Hepatocyte (in vitro differentiated cells): Measurements from ENCODE around the gene NODAL. TPM values are rescaled to one million over a fixed set of nuclear protein-coding genes. Genes with fewer than 3 reads are reported as not detected.

Experiments used
- DNase-seq: peaks from one replicate; pipeline ENCODE4 v3.0.0-alpha.2; 2016; ENCODE audit warnings: low spot score
- H2AFZ ChIP-seq: fragments of 200-600 bp; sonication (generic); 2 replicates; pipeline ENCODE4 v1.6.0; 2016; ENCODE audit warnings: antibody characterized with exemption, mild to moderate bottlenecking
- H3K27ac ChIP-seq: fragments of 200-600 bp; sonication (generic); 2 replicates; pipeline ENCODE4 v1.5.1; 2016; ENCODE audit warnings: mild to moderate bottlenecking
- H3K27me3 ChIP-seq: fragments of 200-600 bp; sonication (generic); 2 replicates; pipeline ENCODE4 v1.6.1; 2016
- H3K36me3 ChIP-seq: fragments of 200-600 bp; sonication (generic); replicated peaks from 2 replicates; pipeline ENCODE4 v1.5.1; 2016; ENCODE audit warnings: low read depth; ENCODE audit not compliant: insufficient read depth
- H3K4me1 ChIP-seq: fragments of 200-600 bp; sonication (generic); 2 replicates; pipeline ENCODE4 v1.5.1; 2016; ENCODE audit warnings: mild to moderate bottlenecking, moderate library complexity; ENCODE audit not compliant: insufficient read depth
- H3K4me2 ChIP-seq: fragments of 200-600 bp; sonication (generic); 2 replicates; pipeline ENCODE4 v1.6.0; 2016
- H3K4me3 ChIP-seq: fragments of 200-600 bp; sonication (generic); 2 replicates; pipeline ENCODE4 v1.5.1; 2016; ENCODE audit warnings: mild to moderate bottlenecking
- H3K79me2 ChIP-seq: fragments of 200-600 bp; sonication (generic); 2 replicates; pipeline ENCODE4 v1.6.0; 2017; ENCODE audit warnings: mild to moderate bottlenecking
- H3K9me2 ChIP-seq: fragments of 200-600 bp; sonication (generic); replicated peaks from 2 replicates; pipeline ENCODE4 v1.6.0; 2017; ENCODE audit warnings: mild to moderate bottlenecking; ENCODE audit not compliant: insufficient read depth
- H3K9me3 ChIP-seq: fragments of 200-600 bp; sonication (generic); 2 replicates; pipeline ENCODE4 v1.5.1; 2016; ENCODE audit warnings: low read depth, mild to moderate bottlenecking
- H4K20me1 ChIP-seq: fragments of 200-600 bp; sonication (generic); 2 replicates; pipeline ENCODE4 v1.6.0; 2016; ENCODE audit warnings: mild to moderate bottlenecking; ENCODE audit not compliant: insufficient read depth, poor library complexity, severe bottlenecking
- EZH2 ChIP-seq: fragments of 200-600 bp; sonication (generic); IDR thresholded peaks from 2 replicates; pipeline ENCODE4 v1.6.1; 2016; ENCODE audit warnings: antibody characterized with exemption, mild to moderate bottlenecking, borderline replicate concordance
- EZH2phosphoT487 ChIP-seq: fragments of 200-600 bp; sonication (generic); IDR thresholded peaks from one replicate; pipeline ENCODE4 v1.6.1; 2018; ENCODE audit warnings: antibody characterized with exemption, mild to moderate bottlenecking, low read depth, moderate library complexity; ENCODE audit not compliant: unreplicated experiment, severe bottlenecking
- WGBS: methylation state at CpG from one replicate; pipeline ENCODE4 v1.1.6; 2016; ENCODE audit warnings: low lambda C conversion rate; ENCODE audit errors: missing lambda C conversion rate; 5-methylcytosine and 5-hydroxymethylcytosine counted together
- polyA plus RNA-seq: library from polyadenylated mRNA; unstranded; fragments of >200 nt; fragmentation: Nextera tagmentation; extraction: Ambion mirVana; gene quantifications from 2 replicates; pipeline ENCODE4 v1.2.1, GENCODE V29; 2016
- total RNA-seq: library from RNA; depleted of rRNA; stranded (reverse); fragments of >200 nt; gene quantifications from 2 replicates; pipeline ENCODE4 v1.2.3, GENCODE V29; 2014
- TF ChIP-seq, protein P1 (sequence below): fragments of 200-600 bp; sonication (generic); IDR thresholded peaks from 2 replicates; pipeline ENCODE4 v1.5.1; 2016; ENCODE audit warnings: antibody characterized with exemption, mild to moderate bottlenecking; ENCODE audit not compliant: poor library complexity

Gene NODAL
- total and polyA plus RNA-seq, 2 experiments from 2014 or later, result not detected

DNA sequence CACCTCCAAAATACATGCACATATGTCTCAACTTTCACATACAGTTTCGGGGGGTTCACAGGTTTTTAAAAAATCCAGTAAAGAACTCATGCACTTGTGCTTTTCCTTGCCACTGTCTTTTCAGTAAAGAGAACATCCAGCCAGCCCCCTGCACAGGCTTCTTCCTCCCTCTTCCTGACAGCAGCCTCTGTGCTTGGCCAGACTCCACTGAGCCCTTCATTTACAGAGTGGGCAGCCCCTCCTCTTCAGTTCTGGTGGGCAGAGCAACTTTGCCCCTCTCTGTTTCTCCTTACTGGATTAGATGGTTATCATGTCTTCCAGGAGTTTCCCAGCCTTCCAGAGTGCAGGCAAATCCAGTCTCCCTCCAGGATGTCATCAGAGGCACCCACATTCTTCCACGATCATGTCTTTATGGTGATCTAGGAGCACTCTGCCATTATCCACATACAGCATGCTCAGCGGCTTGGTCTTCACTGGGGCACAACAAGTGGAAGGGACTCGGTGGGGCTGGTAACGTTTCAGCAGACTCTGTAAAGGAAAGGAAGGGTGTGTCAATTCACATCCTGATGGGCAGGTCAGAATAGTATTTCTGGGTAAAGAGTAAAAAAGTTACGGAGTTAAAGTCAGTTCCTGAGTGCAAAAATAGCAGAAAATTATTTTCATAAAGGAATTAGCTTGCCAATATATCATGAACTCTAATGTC, 8.8 kb downstream of the NODAL start:
- Histone ChIP-seq H3K27ac (no peak overlapping the region), H3K79me2 (no peaks in the 10 kb centered on the region), H3K4me2 (no peak overlapping the region), H2AFZ (no peak overlapping the region), H3K4me1 (peaks cover 5% of the 10 kb centered on the region), H4K20me1 (no peaks in the 10 kb centered on the region), H3K9me2 (no peaks in the 10 kb centered on the region), H3K36me3 (no peaks in the 10 kb centered on the region), H3K9me3 (no peaks in the 10 kb centered on the region), H3K4me3 (no peak overlapping the region), H3K27me3 (peaks cover 1% of the 10 kb centered on the region)
- whole genome bisulfite sequencing, result 86% methylated on average over 6 of the region's 6 CpGs
- DNase-seq, result no peak
- TF ChIP-seq, protein P1, sequence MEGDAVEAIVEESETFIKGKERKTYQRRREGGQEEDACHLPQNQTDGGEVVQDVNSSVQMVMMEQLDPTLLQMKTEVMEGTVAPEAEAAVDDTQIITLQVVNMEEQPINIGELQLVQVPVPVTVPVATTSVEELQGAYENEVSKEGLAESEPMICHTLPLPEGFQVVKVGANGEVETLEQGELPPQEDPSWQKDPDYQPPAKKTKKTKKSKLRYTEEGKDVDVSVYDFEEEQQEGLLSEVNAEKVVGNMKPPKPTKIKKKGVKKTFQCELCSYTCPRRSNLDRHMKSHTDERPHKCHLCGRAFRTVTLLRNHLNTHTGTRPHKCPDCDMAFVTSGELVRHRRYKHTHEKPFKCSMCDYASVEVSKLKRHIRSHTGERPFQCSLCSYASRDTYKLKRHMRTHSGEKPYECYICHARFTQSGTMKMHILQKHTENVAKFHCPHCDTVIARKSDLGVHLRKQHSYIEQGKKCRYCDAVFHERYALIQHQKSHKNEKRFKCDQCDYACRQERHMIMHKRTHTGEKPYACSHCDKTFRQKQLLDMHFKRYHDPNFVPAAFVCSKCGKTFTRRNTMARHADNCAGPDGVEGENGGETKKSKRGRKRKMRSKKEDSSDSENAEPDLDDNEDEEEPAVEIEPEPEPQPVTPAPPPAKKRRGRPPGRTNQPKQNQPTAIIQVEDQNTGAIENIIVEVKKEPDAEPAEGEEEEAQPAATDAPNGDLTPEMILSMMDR, result no peak
- TF ChIP-seq EZH2 (no peak), EZH2phosphoT487 (no peak)

DNA sequence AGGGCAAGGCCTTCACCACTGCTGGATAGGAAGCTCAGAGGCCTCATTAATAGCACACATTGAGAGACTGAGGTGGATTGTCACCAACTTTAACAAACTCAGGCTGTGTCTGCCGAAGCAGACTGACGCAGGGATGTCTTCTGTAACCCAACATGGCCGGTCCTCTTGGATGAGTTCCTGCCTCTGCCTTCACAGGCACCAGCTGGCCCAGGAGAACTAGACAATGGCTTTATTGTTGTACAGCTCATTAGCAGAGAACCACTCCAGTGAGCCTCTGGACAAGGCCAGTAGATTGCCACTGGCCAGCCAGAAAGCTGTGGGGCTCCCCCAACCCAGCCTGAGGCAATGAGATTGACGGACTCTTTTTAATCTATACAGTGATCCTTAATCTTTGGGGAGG, 9.4 kb downstream of the NODAL start:
- Histone ChIP-seq H3K79me2 (no peaks in the 10 kb centered on the region), H3K27ac (no peak overlapping the region), H4K20me1 (peaks cover 3% of the 10 kb centered on the region), H3K4me1 (peaks cover 5% of the 10 kb centered on the region), H3K9me3 (no peaks in the 10 kb centered on the region), H3K4me2 (no peak overlapping the region), H3K9me2 (no peaks in the 10 kb centered on the region), H2AFZ (no peak overlapping the region), H3K4me3 (no peak overlapping the region), H3K36me3 (no peaks in the 10 kb centered on the region), H3K27me3 (no peaks in the 10 kb centered on the region)
- TF ChIP-seq, protein P1, result no peak
- TF ChIP-seq EZH2, result no peak
- TF ChIP-seq EZH2phosphoT487, result no peak
- no peak for DNase-seq
- 92% methylated on average over 4 of the region's 4 CpGs for WGBS

DNA sequence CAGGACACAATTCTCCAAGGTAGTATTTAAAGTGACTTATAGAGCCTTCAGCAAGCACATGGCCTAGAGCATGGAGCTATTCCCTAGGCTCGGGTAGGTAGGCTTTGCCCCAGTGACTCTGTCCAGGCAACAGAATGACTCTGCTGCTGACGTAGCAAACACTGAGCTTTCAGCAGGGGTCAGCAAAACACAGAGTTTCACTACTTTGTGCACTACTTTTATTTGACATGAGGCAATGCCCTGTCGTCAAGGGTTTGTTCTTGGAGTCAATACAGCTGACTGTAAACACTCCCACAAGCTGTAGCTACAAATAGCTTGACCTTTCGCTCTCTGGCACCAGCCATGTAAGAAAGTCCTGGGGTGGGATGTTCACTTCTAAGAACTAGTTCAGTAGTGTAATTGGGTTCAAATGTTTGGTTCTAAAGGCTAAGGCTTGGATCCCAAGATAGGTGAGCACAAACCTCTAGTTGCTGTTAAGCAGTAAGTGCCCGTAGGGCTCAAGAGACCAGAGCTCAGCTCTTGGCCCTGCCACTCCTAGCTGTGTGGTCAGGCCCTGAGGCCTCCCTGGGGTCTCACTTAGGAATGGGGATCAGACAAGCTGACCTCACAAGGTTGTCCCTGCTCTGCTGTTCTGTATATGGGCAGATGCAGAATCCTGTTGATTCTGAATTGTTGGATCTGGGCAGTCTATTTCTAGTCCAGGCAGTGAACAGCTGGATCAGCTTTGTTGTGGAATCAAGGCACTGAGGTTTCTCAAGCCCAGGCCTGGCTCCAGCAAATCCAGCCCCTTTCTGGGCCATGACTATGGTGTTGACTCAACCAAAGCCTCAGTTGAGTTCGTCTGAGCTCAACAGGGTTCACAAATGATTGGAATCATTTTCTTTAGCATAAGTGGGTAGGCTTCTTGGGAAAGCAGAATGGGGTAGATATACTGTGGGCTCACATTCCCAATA, 10.7 kb downstream of the NODAL start:
- no peak overlapping the region for H3K4me2 ChIP-seq
- DNase-seq, result peak; percentile 72
- no peak overlapping the region for H2AFZ ChIP-seq
- H3K4me1 ChIP-seq, result peaks cover 5% of the 10 kb centered on the region
- H3K79me2 ChIP-seq, result no peaks in the 10 kb centered on the region
- H3K27me3 ChIP-seq, result no peaks in the 10 kb centered on the region
- peaks cover 3% of the 10 kb centered on the region for H4K20me1 ChIP-seq
- H3K9me3 ChIP-seq, result no peaks in the 10 kb centered on the region
- 67% methylated on average over 6 of the region's 6 CpGs for WGBS
- H3K36me3 ChIP-seq, result no peaks in the 10 kb centered on the region
- TF ChIP-seq EZH2 (no peak), EZH2phosphoT487 (no peak)
- TF ChIP-seq, protein P1, result peak; percentile 40
- H3K27ac ChIP-seq, result peak overlapping the region; percentile 71
- no peaks in the 10 kb centered on the region for H3K9me2 ChIP-seq
- no peak overlapping the region for H3K4me3 ChIP-seq
